Endothelial cell of umbilical vein (primary cell): ENCODE results near the gene SPEF1. TPM values are rescaled to one million over a fixed set of nuclear protein-coding genes. Genes with fewer than 3 reads are reported as not detected.

Experiments used
- BruUV-seq: library from RNA; stranded (reverse); fragments of 400-500 nt; replicated peaks from 2 replicates; lab custom pipeline; 2021; lab: Mats Ljungman, UMichigan
- CTCF ChIA-PET: fragments of 300-600, 350-600 bp; sonication (Branson Sonifier 250); formaldehyde crosslinking; loops from one replicate; lab custom pipeline; 2021; ENCODE audit warnings: antibody characterized with exemption, inconsistent platforms; lab: Charles Lee
- POLR2A ChIA-PET: fragments of 300-600, 350-600 bp; sonication (Branson Sonifier 250); formaldehyde crosslinking; loops from one replicate; lab custom pipeline; 2021; ENCODE audit warnings: antibody characterized with exemption, inconsistent platforms; lab: Charles Lee
- DNase-seq: peaks from one replicate; pipeline ENCODE4 v3.0.0-alpha.2; 2011; ENCODE audit warnings: low read depth, low spot score
- FAIRE-seq: peaks from 2 replicates; lab custom pipeline; 2011; peaks lifted over from hg19 to GRCh38; lab: Jason Lieb, UNC
- H2AFZ ChIP-seq: 2 replicates; pipeline ENCODE4 v1.6.0; 2012; ENCODE audit warnings: low read depth, low read length, control low read depth, inconsistent platforms
- H3K27ac ChIP-seq: 2 replicates; pipeline ENCODE4 v1.5.1; 2011; ENCODE audit warnings: low read depth, mild to moderate bottlenecking, control low read depth, low read length, moderate library complexity; ENCODE audit not compliant: insufficient read depth
- H3K27me3 ChIP-seq, 2 experiments: 2 replicates each; pipeline versions ENCODE4 v1.6.0 to v1.6.1; 2011; ENCODE audit warnings: low read length in 2 of 2, mixed read lengths in 1 of 2; ENCODE audit not compliant: control insufficient read depth in 2 of 2, insufficient read depth in 2 of 2
- H3K36me3 ChIP-seq, 2 experiments: 2 replicates in 1 of 2; 3 replicates in 1 of 2; pipeline ENCODE4 v1.5.1; 2011; ENCODE audit warnings: low read length in 2 of 2, mild to moderate bottlenecking in 1 of 2, moderate library complexity in 1 of 2; ENCODE audit not compliant: control insufficient read depth in 2 of 2, insufficient read depth in 2 of 2; ENCODE audit errors: extremely low read depth in 1 of 2
- H3K4me1 ChIP-seq: 3 replicates; pipeline ENCODE4 v1.5.1; 2011; ENCODE audit warnings: mild to moderate bottlenecking, low read length; ENCODE audit not compliant: control insufficient read depth, insufficient read depth; ENCODE audit errors: extremely low read depth
- H3K4me2 ChIP-seq: 2 replicates; pipeline ENCODE4 v1.6.1; 2011; ENCODE audit warnings: low read length, control low read depth, mixed read lengths; ENCODE audit not compliant: insufficient read depth
- H3K4me3 ChIP-seq, 3 experiments: fragments of 200-600 bp in 1 of 3; sonication (generic), shearing (Covaris generic) in 1 of 3; replicated peaks in 1 of 3; 2 replicates each; pipeline ENCODE4 v1.5.1; 2011 to 2016; ENCODE audit warnings: control low read depth in 3 of 3, low read length in 3 of 3, mild to moderate bottlenecking in 2 of 3, inconsistent platforms in 1 of 3, low read depth in 1 of 3, moderate library complexity in 1 of 3; ENCODE audit not compliant: insufficient read depth in 1 of 3
- H3K79me2 ChIP-seq: 2 replicates; pipeline ENCODE4 v1.6.0; 2012; ENCODE audit warnings: low read length, inconsistent platforms; ENCODE audit not compliant: control insufficient read depth, insufficient read depth
- H3K9ac ChIP-seq: replicated peaks from 2 replicates; pipeline ENCODE3; 2011; ENCODE audit warnings: low read length, control low read depth; ENCODE audit not compliant: insufficient read depth; ENCODE audit errors: extremely low read depth
- H3K9me1 ChIP-seq: replicated peaks from 3 replicates; pipeline ENCODE4 v1.6.0; 2011; ENCODE audit warnings: mild to moderate bottlenecking, low read length; ENCODE audit not compliant: control insufficient read depth, insufficient read depth; ENCODE audit errors: extremely low read depth
- H3K9me3 ChIP-seq: replicated peaks from 2 replicates; pipeline ENCODE4 v1.5.1; 2012; ENCODE audit warnings: low read length, inconsistent platforms; ENCODE audit not compliant: control insufficient read depth, insufficient read depth
- H4K20me1 ChIP-seq: replicated peaks from 2 replicates; pipeline ENCODE3; 2011; ENCODE audit warnings: mild to moderate bottlenecking, low read length; ENCODE audit not compliant: control insufficient read depth, insufficient read depth; ENCODE audit errors: extremely low read depth
- CTCF ChIP-seq, 2 donors: IDR thresholded peaks; 1 replicate in 1 of 2; 2 replicates in 1 of 2; pipeline ENCODE4 v1.5.1; 2011; ENCODE audit warnings: low read length in 2 of 2, mild to moderate bottlenecking in 2 of 2, moderate library complexity in 2 of 2, control low read depth in 1 of 2, inconsistent platforms in 1 of 2, low read depth in 1 of 2; ENCODE audit not compliant: insufficient read depth in 1 of 2; ENCODE audit errors: extremely low read depth in 1 of 2
- EZH2 ChIP-seq: IDR thresholded peaks from 2 replicates; pipeline ENCODE4 v1.6.1; 2012; ENCODE audit warnings: borderline replicate concordance, low read depth, mild to moderate bottlenecking, moderate library complexity, low read length, inconsistent platforms; ENCODE audit not compliant: severe bottlenecking
- FOS ChIP-seq: IDR thresholded peaks from 2 replicates; pipeline ENCODE4 v1.6.1; 2011; ENCODE audit warnings: mild to moderate bottlenecking, low read length, moderate library complexity, borderline replicate concordance; ENCODE audit not compliant: insufficient read depth
- GATA2 ChIP-seq: IDR thresholded peaks from 2 replicates; pipeline ENCODE4 v1.7.0; 2011; ENCODE audit warnings: low read depth, mild to moderate bottlenecking, moderate library complexity, mixed read lengths, low read length; ENCODE audit not compliant: insufficient read length, insufficient read depth
- JUN ChIP-seq: IDR thresholded peaks from 2 replicates; pipeline ENCODE4 v1.6.1; 2011; ENCODE audit warnings: borderline replicate concordance, low read depth; ENCODE audit not compliant: insufficient read length, insufficient read depth
- MAX ChIP-seq: IDR thresholded peaks from 2 replicates; pipeline ENCODE4 v1.6.1; 2011; ENCODE audit not compliant: insufficient read depth, insufficient read length
- MYC ChIP-seq: IDR thresholded peaks from one replicate; pipeline ENCODE4 v1.6.1; 2011; ENCODE audit warnings: mild to moderate bottlenecking, low read depth, low read length
- POLR2A ChIP-seq: IDR thresholded peaks from 2 replicates; pipeline ENCODE4 v1.6.1; 2012; ENCODE audit warnings: low read depth, mild to moderate bottlenecking, control low read depth, low read length
- POLR2AphosphoS5 ChIP-seq: IDR thresholded peaks from 2 replicates; pipeline ENCODE4 v1.6.1; 2012; ENCODE audit warnings: low read depth, mild to moderate bottlenecking, control low read depth, low read length, moderate library complexity; ENCODE audit not compliant: insufficient read depth
- dilution Hi-C: fragments of 300-500 bp; cut with MboI; formaldehyde crosslinking; loops from one replicate; pipeline ENCODE4 v1.15.0; 2019; ENCODE audit warnings: low sequenced_read_pairs; ENCODE audit not compliant: extremely low pct_ligation_motif_present
- intact Hi-C: fragments of 100-400 bp; cut with micrococcal nuclease; formaldehyde crosslinking; loops from one replicate; pipeline ENCODE4 v1.10.0; 2022
- polyA plus RNA-seq, 4 experiments: library from polyadenylated mRNA; depleted of rRNA in 3 of 4; stranded (reverse) in 3 of 4; unstranded in 1 of 4; fragments of >200 nt; gene quantifications; 2 replicates each; pipeline versions ENCODE4 v1.2.1 to v1.2.3, GENCODE V29; 2011 to 2012; ENCODE audit warnings: missing spikeins in 1 of 4
- total RNA-seq: library from RNA; stranded (reverse); gene quantifications from 2 replicates; pipeline ENCODE4 v1.2.3, GENCODE V29; 2021

SPEF1 gene
- total and polyA plus RNA-seq, 2 donors (not counting 3 experiments of a cell fraction or from before 2014, with no cell fraction given): 0.07 to 0.44 TPM

- Histone ChIP-seq H2AFZ (no peak overlapping the region), H4K20me1 (no peaks in the 10 kb centered on the region), H3K27me3 (no peaks in the 10 kb centered on the region), H3K4me1 (peaks cover under 1% of the 10 kb centered on the region), H3K27ac (no peak overlapping the region), H3K4me2 (no peak overlapping the region), H3K9me3 (no peaks in the 10 kb centered on the region), H3K36me3 (peaks cover 0 to 3% of the 10 kb centered on the region in 2 experiments), H3K9ac (no peak overlapping the region), H3K9me1 (no peaks in the 10 kb centered on the region), H3K79me2 (peaks cover under 1% of the 10 kb centered on the region), H3K4me3 (no peak overlapping the region)
- ChIA-PET CTCF (interaction anchor here (1.0 to 1.7 kb wide), 4 partner anchors 8 to 50 kb away, joined by 3 to 8 read pairs (median 4); no protein-coding TSS in a partner anchor), POLR2A (no interaction called here)
- TF ChIP-seq MAX (no peak), MYC (no peak), POLR2AphosphoS5 (no peak)
- dilution Hi-C loops (no loop called here), intact Hi-C loops (no loop called here)
- BruUV-seq: no TSS peak
- FAIRE-seq (no peak), DNase-seq (no peak)
Measured at GRCh38 chr20:3760655-3761348, 20.4 kb downstream of the SPEF1 start.

- DNase-seq (no peak), FAIRE-seq (no peak)
- Histone ChIP-seq H3K79me2 (no peaks in the 10 kb centered on the region), H3K9me1 (no peaks in the 10 kb centered on the region), H2AFZ (no peak overlapping the region), H3K27ac (no peak overlapping the region), H3K27me3 (no peaks in the 10 kb centered on the region), H3K4me2 (no peak overlapping the region), H3K36me3 (peaks cover 0 to 9% of the 10 kb centered on the region in 2 experiments), H3K4me3 (no peak overlapping the region), H3K9ac (no peak overlapping the region), H3K4me1 (no peaks in the 10 kb centered on the region), H3K9me3 (no peaks in the 10 kb centered on the region), H4K20me1 (no peaks in the 10 kb centered on the region)
- TF ChIP-seq FOS: no peak
- no peak for TF ChIP-seq MAX
- TF ChIP-seq POLR2AphosphoS5: no peak
- no peak for TF ChIP-seq GATA2
- no peak for TF ChIP-seq EZH2
- TF ChIP-seq JUN: no peak
- no peak for TF ChIP-seq MYC
- TF ChIP-seq CTCF (IDR thresholded peaks at IDR 0.05; ENCODE audit: extremely low read depth in 1 of 2, insufficient read depth in 1 of 2, low read depth in 1 of 2, low read length in 2 of 2): no peak
- TF ChIP-seq POLR2A: no peak
- intact Hi-C loops (no loop called here), dilution Hi-C loops (no loop called here)
- CTCF ChIA-PET: interaction anchor here (1.0 to 1.7 kb wide), 4 partner anchors 9 to 95 kb away, joined by 3 to 8 read pairs (median 4); no protein-coding TSS in a partner anchor
- POLR2A ChIA-PET: no interaction called here
- BruUV-seq: no TSS peak
Measured at GRCh38 chr20:3759884-3760283, 21.4 kb downstream of the SPEF1 start.
